ENCODE data around the gene GDF15.

The GDF15 gene

DNA sequence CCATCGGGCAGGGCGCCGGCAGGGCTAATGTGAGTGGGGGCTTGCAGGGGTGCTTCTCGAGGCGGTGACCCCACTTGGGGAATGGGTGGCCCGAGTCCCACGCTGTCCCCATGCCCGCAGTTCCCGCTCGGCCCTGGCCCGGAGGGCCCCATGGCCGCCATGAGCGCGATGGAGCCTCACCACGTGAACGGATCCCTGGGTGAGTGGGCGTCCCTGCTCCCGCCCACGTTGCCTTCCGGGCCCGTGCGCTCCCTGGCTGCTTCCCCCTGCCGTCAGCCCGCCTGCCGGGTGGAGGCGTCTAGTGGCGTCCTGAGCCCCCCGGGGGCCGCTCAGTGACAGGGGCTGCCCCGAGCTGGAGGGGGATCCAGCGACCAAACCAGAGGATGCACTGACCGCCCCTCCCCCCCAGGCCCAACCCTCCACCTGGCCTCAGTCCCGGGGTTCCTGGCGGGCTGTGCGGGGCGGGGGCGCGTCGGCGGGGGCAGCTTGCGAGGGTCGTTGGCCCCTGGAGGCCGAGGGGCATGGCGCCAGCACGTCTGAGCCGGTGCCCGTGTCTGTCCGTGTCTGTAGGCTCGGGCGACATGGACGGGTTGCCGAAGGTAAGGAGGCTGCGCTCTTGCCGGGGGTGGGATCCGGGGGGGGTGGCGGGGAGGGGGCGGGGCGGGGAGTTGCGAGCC lies 47.2 kb downstream of the GDF15 start:
- DNase-seq: no peak

DNA sequence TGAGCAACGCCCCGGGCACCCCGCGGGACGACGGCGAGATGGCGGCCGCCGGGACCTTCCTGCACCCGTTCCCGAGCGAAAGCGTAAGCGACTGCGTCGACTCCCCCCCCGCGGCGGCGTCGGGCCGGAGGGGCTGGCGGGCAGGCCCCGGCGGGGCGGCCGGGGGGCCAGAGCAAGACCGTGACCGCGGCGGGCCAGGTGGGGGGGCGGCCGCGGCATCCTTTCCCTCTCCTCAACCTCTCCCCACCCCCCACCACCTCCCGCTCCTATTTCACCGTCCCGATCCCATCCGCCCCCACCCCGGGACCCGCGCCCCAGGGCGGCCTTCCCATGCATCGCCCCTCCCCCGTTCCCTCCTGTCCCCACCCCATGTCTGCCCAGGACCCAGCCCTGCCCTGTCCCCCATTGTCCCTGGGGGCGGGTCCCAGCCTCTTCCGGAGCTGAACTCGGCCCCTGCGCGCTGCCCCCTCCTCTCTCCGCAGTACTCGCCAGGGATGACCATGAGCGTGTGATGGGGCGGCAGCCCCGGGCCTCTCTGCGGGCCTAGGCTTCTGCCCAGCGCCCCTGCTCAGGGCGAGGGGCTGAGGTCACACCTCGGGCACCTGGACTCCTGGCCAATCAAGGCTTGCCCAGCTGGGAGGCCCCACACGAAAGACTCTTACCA lies 47.9 kb downstream of the GDF15 start:
- no peak for DNase-seq

DNA sequence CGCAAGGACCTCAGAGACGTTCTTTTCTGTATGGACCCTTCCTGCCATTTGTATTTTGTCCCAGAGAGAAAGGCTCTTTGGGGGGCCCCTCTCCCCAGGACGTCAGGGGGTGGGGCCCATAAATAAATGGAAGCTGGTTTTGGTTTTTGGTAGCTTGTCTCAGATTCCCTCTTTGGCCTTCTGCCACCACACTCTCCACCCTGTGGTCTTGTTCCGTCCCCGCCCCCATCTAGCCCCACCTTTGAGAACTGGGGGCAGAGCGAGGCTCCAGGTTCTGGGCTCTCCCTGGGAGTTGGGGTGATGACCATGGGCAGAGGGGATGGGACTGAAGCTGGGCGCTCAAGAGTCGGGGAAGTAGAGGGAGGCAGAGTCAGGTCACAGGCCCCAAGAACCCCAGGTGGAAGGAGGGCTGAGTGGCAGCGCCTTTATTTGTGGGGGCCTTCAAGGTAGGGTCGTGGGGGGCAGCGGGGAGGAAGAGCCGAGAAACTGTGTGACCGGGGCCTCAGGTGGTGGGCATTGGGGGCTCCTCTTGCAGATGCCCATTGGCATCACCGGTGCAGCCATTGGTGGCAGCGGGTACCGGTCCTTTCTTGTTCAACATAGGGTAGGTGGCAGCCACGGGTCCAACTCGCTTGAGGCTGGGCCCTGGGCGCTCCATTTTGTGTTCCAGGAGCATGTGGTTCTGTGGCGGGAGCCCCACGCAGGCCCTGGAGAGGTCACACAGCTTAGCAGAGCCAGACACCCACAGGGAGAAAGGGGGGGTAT lies 48.6 kb downstream of the GDF15 start:
- DNase-seq: no peak

DNA sequence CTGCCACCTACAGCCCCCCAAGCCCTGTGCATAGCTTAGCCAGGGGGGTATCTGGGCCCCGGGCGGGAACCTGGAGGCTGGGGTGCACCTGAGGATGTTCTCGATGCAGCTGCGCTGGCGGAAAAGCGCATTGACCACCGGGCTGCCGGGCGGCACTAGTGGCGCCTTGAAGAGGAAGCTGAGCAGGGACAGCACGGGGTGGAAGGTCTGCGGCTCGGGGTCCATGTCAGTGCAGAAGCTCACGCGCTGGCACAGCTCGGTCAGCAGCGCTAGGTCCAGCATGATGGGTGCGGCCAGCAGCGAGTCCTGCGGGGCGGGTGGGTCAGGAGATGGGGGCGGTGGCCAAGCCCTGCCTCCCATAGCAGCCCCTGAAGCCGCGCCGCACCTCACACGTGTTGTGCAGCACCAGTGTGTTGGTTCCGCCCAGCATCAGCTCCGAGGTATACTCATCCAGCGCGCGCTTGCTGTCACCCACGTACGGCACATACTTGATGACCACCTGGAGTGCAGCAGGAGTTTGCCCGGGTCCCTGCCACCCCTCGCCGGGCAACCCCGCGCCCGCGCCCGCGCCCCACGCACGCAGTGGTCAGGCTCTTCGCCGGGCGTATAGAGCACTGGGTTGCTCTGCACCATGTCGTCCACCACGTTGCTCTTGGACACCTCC lies 49.4 kb downstream of the GDF15 start:
- DNase-seq: no peak

DNA sequence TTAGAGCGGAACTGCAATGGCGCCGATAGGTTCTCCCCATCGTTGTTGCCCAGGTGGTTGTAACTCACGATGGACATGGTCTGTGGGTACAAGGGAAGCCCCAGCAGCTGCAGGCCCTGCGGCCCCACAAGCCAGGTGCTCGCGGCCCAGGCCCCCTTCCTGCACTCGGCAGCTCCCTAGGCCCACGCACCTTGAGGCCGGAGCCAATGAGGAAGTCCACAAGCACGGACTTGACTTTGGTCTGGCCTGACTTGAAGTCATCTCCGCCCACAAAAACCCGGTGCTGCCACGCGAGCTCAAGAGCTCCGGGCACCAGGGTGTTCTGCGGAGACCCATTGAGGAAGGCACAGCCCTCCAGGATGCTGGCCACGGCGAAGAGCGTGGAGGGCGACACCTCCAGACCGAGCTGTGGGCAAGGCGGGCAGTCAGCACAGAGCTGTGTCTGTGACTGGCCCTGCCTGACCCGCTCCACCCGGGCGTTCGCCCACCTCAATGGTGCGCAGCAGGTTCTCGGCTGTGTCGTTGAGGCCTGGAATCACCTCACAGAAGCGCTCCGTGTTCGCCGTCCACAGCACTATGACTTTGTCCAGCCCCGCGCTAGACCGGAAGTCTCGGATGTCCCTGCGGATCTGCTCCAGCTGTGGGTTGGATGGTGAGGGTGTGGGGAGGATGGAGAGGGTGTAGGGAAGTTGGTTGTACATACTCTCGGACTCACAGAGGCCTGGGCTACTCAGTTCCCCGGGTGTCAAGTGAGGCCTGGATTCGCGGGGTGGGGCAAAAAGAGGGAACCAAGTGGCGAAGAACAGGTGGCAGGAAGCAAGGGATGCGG lies 50.1 kb downstream of the GDF15 start:
- no peak for DNase-seq

DNA sequence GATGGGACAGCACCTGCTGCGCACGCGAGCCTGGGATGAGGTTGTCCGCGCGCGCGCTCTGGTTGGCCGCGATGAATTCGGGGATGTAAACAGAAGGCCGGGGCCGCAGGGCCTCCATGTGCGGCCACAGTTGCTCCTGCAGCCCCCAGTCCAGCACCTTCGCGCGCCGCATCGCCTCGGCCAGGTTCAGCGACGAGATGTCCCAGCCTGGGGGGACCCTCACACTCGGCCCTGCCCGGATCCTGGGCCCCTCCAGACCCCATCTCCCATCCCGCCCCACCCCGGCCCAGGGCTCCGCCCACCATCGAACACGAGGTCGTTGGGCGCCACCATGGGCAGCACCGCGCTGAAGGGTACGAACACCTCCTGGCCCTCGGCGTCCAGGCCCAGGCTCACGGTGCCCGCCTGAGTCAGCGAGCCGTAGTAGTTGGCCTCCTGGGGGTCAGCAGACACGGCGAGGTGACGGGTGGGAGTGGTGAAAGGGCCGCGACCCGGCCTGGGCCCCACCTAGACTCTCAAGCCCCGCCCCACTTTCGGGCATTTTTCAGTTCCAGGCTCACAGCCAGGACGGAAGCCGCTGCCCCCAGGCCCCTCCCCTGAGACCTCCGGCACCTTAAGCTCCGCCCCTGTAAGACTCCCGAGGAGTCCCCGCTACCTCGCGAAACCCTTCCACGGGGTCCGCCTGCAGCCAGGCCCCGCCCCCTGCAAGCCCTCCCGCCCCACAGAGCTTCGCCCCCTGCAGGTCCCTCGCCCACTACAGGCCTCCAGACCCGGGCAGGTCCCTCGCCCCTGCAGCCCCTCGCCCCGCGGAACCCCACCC lies 50.9 kb downstream of the GDF15 start:
- DNase-seq: peak; percentile 28

DNA sequence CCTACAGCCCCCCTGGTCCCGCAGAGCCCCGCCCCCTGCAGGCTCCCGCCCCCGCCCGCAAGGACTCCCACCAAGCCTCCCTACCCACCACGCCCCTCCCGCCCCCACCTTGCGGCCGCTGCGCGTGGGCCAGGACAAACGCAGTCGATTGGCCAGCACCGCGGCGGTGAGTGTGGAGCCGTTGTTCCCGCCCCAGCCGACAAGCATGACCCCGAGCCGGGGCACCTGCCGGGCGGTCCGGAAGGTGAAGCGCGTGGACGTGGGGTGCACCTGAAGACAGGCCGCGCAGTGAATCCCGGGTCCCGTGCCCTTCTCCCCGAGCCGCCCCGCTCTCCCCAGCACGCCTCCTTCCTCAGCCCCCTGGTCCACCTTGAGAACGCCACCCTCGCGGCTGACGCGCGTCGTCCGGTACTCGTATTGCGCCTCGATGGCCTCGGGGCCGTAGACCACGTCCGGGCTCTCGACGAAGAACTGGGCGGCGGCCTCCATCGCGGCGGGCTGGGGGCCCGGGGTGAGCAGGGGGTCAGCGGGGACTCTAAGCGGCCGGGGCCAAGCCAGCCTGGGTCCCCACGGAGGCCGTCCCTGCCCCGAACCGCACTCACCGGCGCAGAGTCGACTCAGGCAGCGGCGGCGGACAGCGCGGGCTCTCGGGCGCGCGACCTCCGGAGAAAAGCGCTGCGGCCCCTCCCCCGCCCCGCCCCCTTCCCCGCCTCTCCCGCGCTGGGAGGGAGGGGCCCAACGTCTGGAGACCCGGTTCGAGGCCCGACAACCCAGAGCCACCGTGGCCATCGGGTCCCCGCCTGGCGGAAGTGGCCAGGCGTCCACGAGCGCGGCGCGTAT lies 51.8 kb downstream of the GDF15 start, which contains the start of gene ISYNA1:
ISYNA1 (minus strand) TSS at position 643 of the 840 bp plus-strand sequence; CDS start at position 489, 154 bp downstream.
- no peak for DNase-seq

DNA sequence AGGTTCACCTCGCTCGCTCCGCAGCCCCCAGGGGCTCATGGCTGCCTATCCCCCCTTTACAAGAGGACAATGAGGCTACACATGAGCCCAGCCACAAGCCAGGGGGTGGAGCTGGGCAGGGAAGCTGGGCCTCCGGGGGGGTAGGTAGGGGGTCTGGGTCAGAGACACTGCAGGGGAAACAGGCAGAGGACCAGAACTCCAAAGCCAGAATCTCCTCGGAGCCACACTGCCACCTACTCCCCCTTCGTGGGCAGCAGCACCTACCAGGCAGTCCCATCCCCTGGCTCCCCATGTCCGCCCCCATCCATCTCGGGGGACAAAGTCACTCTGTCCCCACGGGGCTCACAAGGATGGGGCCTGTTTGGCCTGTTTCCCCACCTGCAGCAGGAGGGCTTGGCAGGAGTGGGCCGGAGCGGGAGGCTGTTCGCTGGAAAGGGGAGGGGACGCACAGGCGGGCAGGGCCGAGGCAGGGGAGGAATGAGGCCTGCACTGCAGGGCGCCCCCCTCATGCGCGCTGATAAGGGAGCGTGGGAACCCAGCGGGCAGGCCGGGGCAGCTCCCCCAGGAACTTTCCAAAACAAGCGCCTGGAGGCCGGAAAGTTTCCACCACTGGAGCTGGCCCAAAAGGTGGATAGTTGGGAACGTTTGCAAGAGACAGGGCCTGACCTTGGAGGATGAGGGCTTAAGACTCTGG lies 52.5 kb downstream of the GDF15 start:
- DNase-seq: no peak
